Fibroblast of skin of left quadriceps (primary cell): ENCODE measurements around the gene AP3S2.
A peak's percentile ranks its signal among the peaks of the same experiment; 100 is the strongest.
"Not testable (repeated sequence)": the region's sequence is repeated elsewhere in the genome, so short reads cannot be mapped to it uniquely, and the experiment has no call there.

Experiments used
- DNase-seq, 2 experiments: peaks; one replicate each; pipeline ENCODE4 v3.0.0-alpha.2; 2013; ENCODE audit warnings: low read depth in 2 of 2

Gene AP3S2

GRCh38 chr15:89893696-89894447, at the start of gene AP3S2:
TSS of gene AP3S2 (minus strand) at chr15:89893994. CDS start at chr15:89893949, 45 bp downstream.
- peak; percentile 83 for DNase-seq

GRCh38 chr15:89939910-89940309, 46.1 kb upstream of the AP3S2 start:
- no peak for DNase-seq

- not testable (repeated sequence) for DNase-seq
These were observed 45.6 kb upstream of the AP3S2 start for GRCh38 chr15:89939377-89939776.

- DNase-seq: no peak
These were observed 43.9 kb upstream of the AP3S2 start for GRCh38 chr15:89937365-89938350.

- DNase-seq: no peak
These were observed 43.0 kb upstream of the AP3S2 start for GRCh38 chr15:89936786-89937265.

GRCh38 chr15:89936051-89936785, 42.4 kb upstream of the AP3S2 start:
- DNase-seq: no peak

GRCh38 chr15:89932880-89933279, 39.1 kb upstream of the AP3S2 start:
- DNase-seq: no peak

- no peak for DNase-seq
These were observed 34.6 kb upstream of the AP3S2 start for GRCh38 chr15:89928421-89928820.

- peak; percentile 21 to 28 for DNase-seq
These were observed 32.4 kb upstream of the AP3S2 start for GRCh38 chr15:89926158-89926557.

- DNase-seq: no peak
These were observed 23.8 kb upstream of the AP3S2 start for GRCh38 chr15:89917442-89918101.

GRCh38 chr15:89916660-89917059, 22.9 kb upstream of the AP3S2 start:
- DNase-seq: no peak

- DNase-seq: no peak
These were observed 19.0 kb upstream of the AP3S2 start, which contains the start of gene ARPIN for GRCh38 chr15:89912674-89913396. TSS of gene ARPIN (minus strand) at chr15:89912952. CDS start at chr15:89912835, 117 bp downstream.

GRCh38 chr15:89912145-89912673, 18.4 kb upstream of the AP3S2 start:
- DNase-seq: no peak

- no peak for DNase-seq
These were observed 17.3 kb upstream of the AP3S2 start for GRCh38 chr15:89910891-89911626.

- no peak for DNase-seq
These were observed 15.8 kb upstream of the AP3S2 start for GRCh38 chr15:89909611-89910010.

GRCh38 chr15:89908226-89908625, 14.4 kb upstream of the AP3S2 start:
- DNase-seq: no peak

- no peak for DNase-seq
These were observed 13.5 kb upstream of the AP3S2 start for GRCh38 chr15:89907289-89907688.

- no peak for DNase-seq
These were observed 12.1 kb upstream of the AP3S2 start for GRCh38 chr15:89905846-89906378.

GRCh38 chr15:89904519-89904918, 10.7 kb upstream of the AP3S2 start:
- no peak for DNase-seq
